ACHN (cell line): ENCODE results near the gene DCAF12.

Source experiments
- DNase-seq: peaks from one replicate; pipeline ENCODE4 v3.0.0-alpha.2; 2015
- in situ Hi-C: cut with HindIII; loops from 2 replicates; pipeline ENCODE4 v1.10.0; 2017; ENCODE audit warnings: low sequenced_read_pairs, low pct_ligation_motif_present, low pct_unique_long_range_greater_than_20kb

Gene DCAF12

GRCh38 chr9:34131571-34131970 is 5.1 kb upstream of the DCAF12 start:
- no peak for DNase-seq
- in situ Hi-C loops, result no loop called here

- in situ Hi-C loops, result no loop called here
- no peak for DNase-seq
Measured at GRCh38 chr9:34127035-34127948, 794 bp upstream of the DCAF12 start.

- DNase-seq, result peak; percentile 27
- in situ Hi-C loops, result no loop called here
Measured at GRCh38 chr9:34125681-34126206, 754 bp downstream of the DCAF12 start.

GRCh38 chr9:34124926-34125325 is 1.6 kb downstream of the DCAF12 start:
- in situ Hi-C loops, result no loop called here
- DNase-seq, result no peak

- no peak for DNase-seq
- in situ Hi-C loops, result no loop called here
Measured at GRCh38 chr9:34124099-34124498, 2.4 kb downstream of the DCAF12 start.

GRCh38 chr9:34123682-34124081 is 2.8 kb downstream of the DCAF12 start:
- in situ Hi-C loops, result no loop called here
- no peak for DNase-seq

- no peak for DNase-seq
- in situ Hi-C loops, result no loop called here
Measured at GRCh38 chr9:34121996-34122395, 4.5 kb downstream of the DCAF12 start.

- DNase-seq, result no peak
- in situ Hi-C loops, result no loop called here
Measured at GRCh38 chr9:34119713-34120112, 6.8 kb downstream of the DCAF12 start.

- in situ Hi-C loops, result no loop called here
- DNase-seq, result no peak
Measured at GRCh38 chr9:34114436-34114835, 12.1 kb downstream of the DCAF12 start.

GRCh38 chr9:34106110-34106509 is 20.4 kb downstream of the DCAF12 start:
- in situ Hi-C loops, result no loop called here
- no peak for DNase-seq

- in situ Hi-C loops, result no loop called here
- no peak for DNase-seq
Measured at GRCh38 chr9:34102796-34103195, 23.7 kb downstream of the DCAF12 start.

GRCh38 chr9:34098307-34098706 is 28.2 kb downstream of the DCAF12 start:
- in situ Hi-C loops, result no loop called here
- no peak for DNase-seq

GRCh38 chr9:34097865-34098264 is 28.6 kb downstream of the DCAF12 start:
- no peak for DNase-seq
- in situ Hi-C loops, result no loop called here

- in situ Hi-C loops, result no loop called here
- DNase-seq, result no peak
Measured at GRCh38 chr9:34096751-34097150, 29.7 kb downstream of the DCAF12 start.

- DNase-seq, result no peak
- in situ Hi-C loops, result no loop called here
Measured at GRCh38 chr9:34093578-34093977, 32.9 kb downstream of the DCAF12 start.

- in situ Hi-C loops, result no loop called here
- no peak for DNase-seq
Measured at GRCh38 chr9:34089311-34089710, 37.2 kb downstream of the DCAF12 start.

- in situ Hi-C loops, result no loop called here
- no peak for DNase-seq
Measured at GRCh38 chr9:34087370-34087769, 39.1 kb downstream of the DCAF12 start.

- in situ Hi-C loops, result no loop called here
- DNase-seq, result no peak
Measured at GRCh38 chr9:34086864-34087263, 39.6 kb downstream of the DCAF12 start.

- no peak for DNase-seq
- in situ Hi-C loops, result no loop called here
Measured at GRCh38 chr9:34085581-34086500, 40.7 kb downstream of the DCAF12 start.
